Measurements from ENCODE around the gene KLC4.

The KLC4 gene

GRCh38 chr6:43021270-43022047, 38.0 kb upstream of the KLC4 start, which contains the start of gene RRP36:
Gene RRP36, plus strand, starts transcription at chr6:43021623. Its CDS starts 32 bp downstream, at chr6:43021655.
- peak within 1 kb of the TSS; percentile 76 for H3K9ac ChIP-seq (ENCODE audit: low read length)
- no peaks in the 10 kb centered on the region for H3K27me3 ChIP-seq (ENCODE audit: control insufficient read depth, insufficient read depth, low read length)
- peaks cover 14% of the 10 kb centered on the region for H3K4me1 ChIP-seq (ENCODE audit: control insufficient read depth, insufficient read depth, low read length)
- H3K4me3 ChIP-seq (ENCODE audit: low read length) = peak within 1 kb of the TSS; percentile 66
- H3K9me3 ChIP-seq (ENCODE audit: control insufficient read depth, low read length) = no peaks in the 10 kb centered on the region
- H3K36me3 ChIP-seq (ENCODE audit: control insufficient read depth, insufficient read depth, low read length) = no peaks in the 10 kb centered on the region

- Histone ChIP-seq H3K36me3 (ENCODE audit: control insufficient read depth, insufficient read depth, low read length) (no peaks in the 10 kb centered on the region), H3K9me3 (ENCODE audit: control insufficient read depth, low read length) (no peaks in the 10 kb centered on the region), H3K4me1 (ENCODE audit: control insufficient read depth, insufficient read depth, low read length) (peaks cover 8% of the 10 kb centered on the region), H3K27me3 (ENCODE audit: control insufficient read depth, insufficient read depth, low read length) (no peaks in the 10 kb centered on the region), H3K4me3 (ENCODE audit: low read length) (no peak overlapping the region), H3K9ac (ENCODE audit: low read length) (peak overlapping the region; percentile 10)
Observed at GRCh38 chr6:43024436-43024835, 35.0 kb upstream of the KLC4 start.

- Histone ChIP-seq H3K4me3 (ENCODE audit: low read length) (no peak overlapping the region), H3K27me3 (ENCODE audit: control insufficient read depth, insufficient read depth, low read length) (no peaks in the 10 kb centered on the region), H3K9me3 (ENCODE audit: control insufficient read depth, low read length) (no peaks in the 10 kb centered on the region), H3K4me1 (ENCODE audit: control insufficient read depth, insufficient read depth, low read length) (no peaks in the 10 kb centered on the region), H3K36me3 (ENCODE audit: control insufficient read depth, insufficient read depth, low read length) (no peaks in the 10 kb centered on the region), H3K9ac (ENCODE audit: low read length) (no peak overlapping the region)
Observed at GRCh38 chr6:43026365-43026764, 33.1 kb upstream of the KLC4 start.

GRCh38 chr6:43029120-43029519, 30.3 kb upstream of the KLC4 start:
- Histone ChIP-seq H3K36me3 (ENCODE audit: control insufficient read depth, insufficient read depth, low read length) (no peaks in the 10 kb centered on the region), H3K4me3 (ENCODE audit: low read length) (no peak overlapping the region), H3K4me1 (ENCODE audit: control insufficient read depth, insufficient read depth, low read length) (no peaks in the 10 kb centered on the region), H3K9me3 (ENCODE audit: control insufficient read depth, low read length) (no peaks in the 10 kb centered on the region), H3K9ac (ENCODE audit: low read length) (no peak overlapping the region), H3K27me3 (ENCODE audit: control insufficient read depth, insufficient read depth, low read length) (no peaks in the 10 kb centered on the region)

GRCh38 chr6:43032326-43032725, 27.1 kb upstream of the KLC4 start:
- Histone ChIP-seq H3K27me3 (ENCODE audit: control insufficient read depth, insufficient read depth, low read length) (no peaks in the 10 kb centered on the region), H3K4me1 (ENCODE audit: control insufficient read depth, insufficient read depth, low read length) (no peaks in the 10 kb centered on the region), H3K9me3 (ENCODE audit: control insufficient read depth, low read length) (no peaks in the 10 kb centered on the region), H3K4me3 (ENCODE audit: low read length) (no peak overlapping the region), H3K36me3 (ENCODE audit: control insufficient read depth, insufficient read depth, low read length) (peaks cover 4% of the 10 kb centered on the region), H3K9ac (ENCODE audit: low read length) (no peak overlapping the region)

- no peak overlapping the region for H3K9ac ChIP-seq (ENCODE audit: low read length)
- no peaks in the 10 kb centered on the region for H3K9me3 ChIP-seq (ENCODE audit: control insufficient read depth, low read length)
- no peak overlapping the region for H3K4me3 ChIP-seq (ENCODE audit: low read length)
- H3K4me1 ChIP-seq (ENCODE audit: control insufficient read depth, insufficient read depth, low read length) = no peaks in the 10 kb centered on the region
- peaks cover 5% of the 10 kb centered on the region for H3K36me3 ChIP-seq (ENCODE audit: control insufficient read depth, insufficient read depth, low read length)
- H3K27me3 ChIP-seq (ENCODE audit: control insufficient read depth, insufficient read depth, low read length) = no peaks in the 10 kb centered on the region
Observed at GRCh38 chr6:43033496-43034189, 25.8 kb upstream of the KLC4 start.

- H3K9ac ChIP-seq (ENCODE audit: low read length) = no peak overlapping the region
- H3K27me3 ChIP-seq (ENCODE audit: control insufficient read depth, insufficient read depth, low read length) = no peaks in the 10 kb centered on the region
- H3K4me3 ChIP-seq (ENCODE audit: low read length) = no peak overlapping the region
- H3K4me1 ChIP-seq (ENCODE audit: control insufficient read depth, insufficient read depth, low read length) = no peaks in the 10 kb centered on the region
- no peaks in the 10 kb centered on the region for H3K9me3 ChIP-seq (ENCODE audit: control insufficient read depth, low read length)
- H3K36me3 ChIP-seq (ENCODE audit: control insufficient read depth, insufficient read depth, low read length) = peaks cover 5% of the 10 kb centered on the region
Observed at GRCh38 chr6:43034190-43034525, 25.3 kb upstream of the KLC4 start.

GRCh38 chr6:43035495-43036194, 23.8 kb upstream of the KLC4 start:
- no peaks in the 10 kb centered on the region for H3K27me3 ChIP-seq (ENCODE audit: control insufficient read depth, insufficient read depth, low read length)
- H3K9ac ChIP-seq (ENCODE audit: low read length) = no peak overlapping the region
- peaks cover 13% of the 10 kb centered on the region for H3K36me3 ChIP-seq (ENCODE audit: control insufficient read depth, insufficient read depth, low read length)
- H3K9me3 ChIP-seq (ENCODE audit: control insufficient read depth, low read length) = no peaks in the 10 kb centered on the region
- H3K4me1 ChIP-seq (ENCODE audit: control insufficient read depth, insufficient read depth, low read length) = no peaks in the 10 kb centered on the region
- H3K4me3 ChIP-seq (ENCODE audit: low read length) = no peak overlapping the region

- H3K9ac ChIP-seq (ENCODE audit: low read length) = no peak overlapping the region
- H3K27me3 ChIP-seq (ENCODE audit: control insufficient read depth, insufficient read depth, low read length) = no peaks in the 10 kb centered on the region
- no peak overlapping the region for H3K4me3 ChIP-seq (ENCODE audit: low read length)
- peaks cover 14% of the 10 kb centered on the region for H3K36me3 ChIP-seq (ENCODE audit: control insufficient read depth, insufficient read depth, low read length)
- H3K4me1 ChIP-seq (ENCODE audit: control insufficient read depth, insufficient read depth, low read length) = no peaks in the 10 kb centered on the region
- no peaks in the 10 kb centered on the region for H3K9me3 ChIP-seq (ENCODE audit: control insufficient read depth, low read length)
Observed at GRCh38 chr6:43036712-43037111, 22.7 kb upstream of the KLC4 start.

- Histone ChIP-seq H3K36me3 (ENCODE audit: control insufficient read depth, insufficient read depth, low read length) (peaks cover 14% of the 10 kb centered on the region), H3K9me3 (ENCODE audit: control insufficient read depth, low read length) (no peaks in the 10 kb centered on the region), H3K27me3 (ENCODE audit: control insufficient read depth, insufficient read depth, low read length) (no peaks in the 10 kb centered on the region), H3K9ac (ENCODE audit: low read length) (no peak overlapping the region), H3K4me3 (ENCODE audit: low read length) (no peak overlapping the region), H3K4me1 (ENCODE audit: control insufficient read depth, insufficient read depth, low read length) (no peaks in the 10 kb centered on the region)
Observed at GRCh38 chr6:43037197-43037596, 22.2 kb upstream of the KLC4 start.

GRCh38 chr6:43037706-43038105, 21.7 kb upstream of the KLC4 start:
- Histone ChIP-seq H3K9me3 (ENCODE audit: control insufficient read depth, low read length) (no peaks in the 10 kb centered on the region), H3K9ac (ENCODE audit: low read length) (no peak overlapping the region), H3K36me3 (ENCODE audit: control insufficient read depth, insufficient read depth, low read length) (peaks cover 16% of the 10 kb centered on the region), H3K4me3 (ENCODE audit: low read length) (no peak overlapping the region), H3K27me3 (ENCODE audit: control insufficient read depth, insufficient read depth, low read length) (no peaks in the 10 kb centered on the region), H3K4me1 (ENCODE audit: control insufficient read depth, insufficient read depth, low read length) (no peaks in the 10 kb centered on the region)

- H3K36me3 ChIP-seq (ENCODE audit: control insufficient read depth, insufficient read depth, low read length) = peaks cover 22% of the 10 kb centered on the region
- H3K27me3 ChIP-seq (ENCODE audit: control insufficient read depth, insufficient read depth, low read length) = no peaks in the 10 kb centered on the region
Observed at GRCh38 chr6:43038727-43039126, 20.7 kb upstream of the KLC4 start.

More at GRCh38 chr6:43038727-43039126, 20.7 kb upstream of the KLC4 start:
- Histone ChIP-seq H3K4me1 (ENCODE audit: control insufficient read depth, insufficient read depth, low read length) (no peaks in the 10 kb centered on the region), H3K4me3 (ENCODE audit: low read length) (no peak overlapping the region), H3K9me3 (ENCODE audit: control insufficient read depth, low read length) (no peaks in the 10 kb centered on the region), H3K9ac (ENCODE audit: low read length) (no peak overlapping the region)
